ENCODE data around the gene VTI1B.

Gene VTI1B

DNA sequence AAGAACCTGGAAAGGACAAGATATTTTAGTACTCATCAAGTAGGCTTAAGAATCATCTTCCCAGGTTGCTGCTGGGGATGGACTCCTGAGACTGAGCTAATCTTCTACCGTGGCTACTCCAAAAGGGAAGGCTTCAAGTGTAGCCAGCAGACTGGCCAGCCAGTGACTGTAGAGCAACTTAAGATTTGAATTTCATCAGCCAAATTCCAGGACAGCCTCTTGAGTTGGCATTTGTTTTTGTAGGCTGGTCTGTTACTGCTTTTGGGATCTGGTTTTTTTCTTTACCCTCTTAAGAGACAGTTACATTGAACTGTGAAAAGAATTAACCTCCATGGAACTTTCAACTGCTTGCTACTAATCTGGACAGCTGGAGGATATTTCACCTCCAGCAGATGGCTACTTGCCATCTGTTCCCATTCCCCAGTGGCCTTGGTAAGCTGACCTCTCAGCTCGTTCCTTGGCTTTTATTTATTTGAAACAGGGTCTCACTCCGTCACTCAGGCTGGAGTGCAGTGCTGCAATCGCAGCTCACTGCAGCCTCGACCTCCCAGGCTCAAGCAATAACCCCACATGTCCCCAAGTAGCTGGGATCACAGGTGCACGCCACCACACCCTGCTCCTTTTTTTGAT lies 20.7 kb downstream of the VTI1B start:
- H3K9me3 Mint-ChIP-seq, result no peaks in the 10 kb centered on the region
- H3K27me3 Mint-ChIP-seq (ENCODE audit: low read depth), result no peaks in the 10 kb centered on the region
- TF ChIP-seq, protein P1, sequence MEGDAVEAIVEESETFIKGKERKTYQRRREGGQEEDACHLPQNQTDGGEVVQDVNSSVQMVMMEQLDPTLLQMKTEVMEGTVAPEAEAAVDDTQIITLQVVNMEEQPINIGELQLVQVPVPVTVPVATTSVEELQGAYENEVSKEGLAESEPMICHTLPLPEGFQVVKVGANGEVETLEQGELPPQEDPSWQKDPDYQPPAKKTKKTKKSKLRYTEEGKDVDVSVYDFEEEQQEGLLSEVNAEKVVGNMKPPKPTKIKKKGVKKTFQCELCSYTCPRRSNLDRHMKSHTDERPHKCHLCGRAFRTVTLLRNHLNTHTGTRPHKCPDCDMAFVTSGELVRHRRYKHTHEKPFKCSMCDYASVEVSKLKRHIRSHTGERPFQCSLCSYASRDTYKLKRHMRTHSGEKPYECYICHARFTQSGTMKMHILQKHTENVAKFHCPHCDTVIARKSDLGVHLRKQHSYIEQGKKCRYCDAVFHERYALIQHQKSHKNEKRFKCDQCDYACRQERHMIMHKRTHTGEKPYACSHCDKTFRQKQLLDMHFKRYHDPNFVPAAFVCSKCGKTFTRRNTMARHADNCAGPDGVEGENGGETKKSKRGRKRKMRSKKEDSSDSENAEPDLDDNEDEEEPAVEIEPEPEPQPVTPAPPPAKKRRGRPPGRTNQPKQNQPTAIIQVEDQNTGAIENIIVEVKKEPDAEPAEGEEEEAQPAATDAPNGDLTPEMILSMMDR (IDR thresholded peaks at IDR 0.05; ENCODE audit: unreplicated experiment in 3 of 3), result no peak
- H3K4me1 Mint-ChIP-seq, result peaks cover 6% of the 10 kb centered on the region
- peaks cover 64% of the 10 kb centered on the region for H3K36me3 Mint-ChIP-seq (ENCODE audit: low read depth)
- H3K4me3 Mint-ChIP-seq, result no peak overlapping the region
- H3K27ac Mint-ChIP-seq, result peak overlapping the region in 1 of 3 experiments; percentile 73

DNA sequence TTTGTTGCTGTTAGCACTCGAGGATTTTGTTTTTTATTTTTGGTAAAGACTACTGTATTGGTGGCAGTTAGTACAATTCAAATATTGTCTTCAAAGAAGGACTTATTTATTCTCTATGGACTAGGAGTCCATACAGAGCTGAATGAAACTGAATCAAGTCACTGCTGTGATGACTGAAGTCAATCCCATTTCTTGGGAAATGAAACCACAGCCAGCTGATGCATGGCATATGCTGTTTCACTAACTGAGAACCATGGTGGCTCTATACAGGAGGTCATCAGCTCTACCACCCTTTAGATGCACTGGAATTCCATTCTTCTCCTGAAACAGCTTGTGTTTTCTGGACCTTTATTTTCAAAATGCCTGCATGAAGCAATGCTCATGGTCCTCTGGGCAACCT lies 22.2 kb downstream of the VTI1B start:
- peaks cover 62% of the 10 kb centered on the region for H3K36me3 Mint-ChIP-seq (ENCODE audit: low read depth)
- H3K27me3 Mint-ChIP-seq (ENCODE audit: low read depth), result no peaks in the 10 kb centered on the region
- H3K27ac Mint-ChIP-seq, result no peak overlapping the region
- TF ChIP-seq, protein P1 (IDR thresholded peaks at IDR 0.05; ENCODE audit: unreplicated experiment in 3 of 3), result no peak
- peaks cover 6% of the 10 kb centered on the region for H3K4me1 Mint-ChIP-seq
- H3K4me3 Mint-ChIP-seq, result no peak overlapping the region
- H3K9me3 Mint-ChIP-seq, result no peaks in the 10 kb centered on the region

DNA sequence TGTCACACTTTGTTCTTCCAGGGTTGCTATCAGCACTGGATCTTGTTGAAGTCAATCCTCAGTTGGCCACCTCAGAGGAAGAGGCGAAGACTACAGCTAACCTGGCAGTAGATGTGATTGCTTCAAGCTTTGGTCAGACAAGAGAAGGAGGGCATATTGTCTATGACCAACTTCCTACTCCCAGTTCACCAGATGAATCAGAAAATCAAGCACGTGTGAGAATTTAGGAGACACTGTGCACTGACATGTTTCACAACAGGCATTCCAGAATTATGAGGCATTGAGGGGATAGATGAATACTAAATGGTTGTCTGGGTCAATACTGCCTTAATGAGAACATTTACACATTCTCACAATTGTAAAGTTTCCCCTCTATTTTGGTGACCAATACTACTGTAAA lies 23.7 kb downstream of the VTI1B start:
- peaks cover 6% of the 10 kb centered on the region for H3K4me1 Mint-ChIP-seq
- peaks cover 62% of the 10 kb centered on the region for H3K36me3 Mint-ChIP-seq (ENCODE audit: low read depth)
- H3K27me3 Mint-ChIP-seq (ENCODE audit: low read depth), result no peaks in the 10 kb centered on the region
- H3K27ac Mint-ChIP-seq, result no peak overlapping the region
- TF ChIP-seq, protein P1 (IDR thresholded peaks at IDR 0.05; ENCODE audit: unreplicated experiment in 3 of 3), result no peak
- no peak overlapping the region for H3K4me3 Mint-ChIP-seq
- no peaks in the 10 kb centered on the region for H3K9me3 Mint-ChIP-seq

DNA sequence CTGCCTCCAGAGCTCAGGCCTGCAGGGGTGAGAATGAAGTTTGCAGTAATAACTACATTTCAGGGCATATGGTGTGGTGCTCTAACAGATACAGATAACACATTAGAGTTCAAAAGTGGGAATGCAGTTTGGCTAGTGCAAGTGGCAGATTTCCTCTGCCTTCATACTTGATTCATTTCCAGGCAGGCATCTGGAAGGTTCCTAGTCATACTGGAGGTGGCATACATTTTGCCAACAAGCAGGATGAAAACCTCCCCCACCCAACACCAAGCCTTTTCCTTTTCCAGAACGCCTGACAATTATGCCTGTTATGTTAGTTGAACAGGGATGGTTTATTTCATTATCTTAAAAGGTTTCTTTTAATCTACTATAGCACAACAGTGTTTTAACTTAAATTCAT lies 24.3 kb downstream of the VTI1B start:
- H3K27me3 Mint-ChIP-seq (ENCODE audit: low read depth), result no peaks in the 10 kb centered on the region
- no peak overlapping the region for H3K4me3 Mint-ChIP-seq
- peaks cover 6% of the 10 kb centered on the region for H3K4me1 Mint-ChIP-seq
- TF ChIP-seq, protein P1 (IDR thresholded peaks at IDR 0.05; ENCODE audit: unreplicated experiment in 3 of 3), result no peak
- H3K27ac Mint-ChIP-seq, result no peak overlapping the region
- H3K36me3 Mint-ChIP-seq (ENCODE audit: low read depth), result peaks cover 65% of the 10 kb centered on the region
- H3K9me3 Mint-ChIP-seq, result no peaks in the 10 kb centered on the region

DNA sequence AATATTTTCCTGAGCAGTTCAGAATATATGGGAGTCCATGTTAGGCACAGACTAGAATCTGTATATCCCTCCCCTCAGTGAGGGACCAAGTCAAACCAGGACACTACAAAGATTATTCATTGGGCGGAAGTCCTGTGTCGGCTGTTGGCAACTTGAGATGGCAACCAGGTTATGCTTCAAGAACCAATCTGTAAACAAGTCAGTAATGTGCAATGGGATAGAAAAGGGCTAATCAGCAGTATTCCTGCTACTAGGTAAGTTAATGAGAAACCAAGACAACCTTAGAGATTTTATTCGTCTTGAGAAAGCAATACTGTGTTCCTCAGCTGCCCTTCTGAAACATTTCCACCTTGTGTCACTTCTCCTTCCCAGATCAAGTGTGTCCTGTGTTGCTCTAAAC lies 28.3 kb downstream of the VTI1B start:
- TF ChIP-seq, protein P1 (IDR thresholded peaks at IDR 0.05; ENCODE audit: unreplicated experiment in 3 of 3), result no peak
- Mint-ChIP-seq H3K4me3 (no peak overlapping the region), H3K27me3 (ENCODE audit: low read depth) (no peaks in the 10 kb centered on the region), H3K9me3 (no peaks in the 10 kb centered on the region), H3K36me3 (ENCODE audit: low read depth) (peaks cover 52% of the 10 kb centered on the region), H3K27ac (peak overlapping the region in 2 of 3 experiments; percentile 16 to 78), H3K4me1 (no peaks in the 10 kb centered on the region)

DNA sequence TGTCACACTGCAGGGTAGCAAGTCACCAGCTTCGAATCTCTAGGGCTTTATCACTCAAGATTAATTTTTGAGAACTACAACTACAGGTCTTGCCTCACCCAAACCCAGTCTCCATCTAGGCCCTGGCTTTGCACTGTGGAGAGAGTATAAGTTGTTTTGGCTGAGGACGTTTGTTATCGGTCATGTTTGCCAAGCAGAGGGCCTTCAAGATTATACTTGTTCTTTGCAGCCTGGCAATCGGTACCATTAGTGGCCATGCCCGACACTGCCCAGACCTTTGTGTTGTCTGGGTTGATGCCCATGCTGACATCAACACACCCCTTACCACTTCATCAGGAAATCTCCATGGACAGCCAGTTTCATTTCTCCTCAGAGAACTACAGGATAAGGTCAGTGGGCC lies 29.0 kb downstream of the VTI1B start:
- Mint-ChIP-seq H3K36me3 (ENCODE audit: low read depth) (peaks cover 45% of the 10 kb centered on the region), H3K27me3 (ENCODE audit: low read depth) (no peaks in the 10 kb centered on the region), H3K9me3 (no peaks in the 10 kb centered on the region), H3K4me3 (no peak overlapping the region), H3K4me1 (no peaks in the 10 kb centered on the region), H3K27ac (no peak overlapping the region)
- TF ChIP-seq, protein P1 (IDR thresholded peaks at IDR 0.05; ENCODE audit: unreplicated experiment in 3 of 3), result no peak

Data from nephron (organoid).